Activated CD8-positive, alpha-beta memory T cell treated with anti-CD3 and anti-CD28 coated beads, Interleukin-2, amount 50 U/mL, for 24 hours (primary cell): ENCODE results near the gene PLXNC1.

Experiments
- DNase-seq: peaks from one replicate; pipeline ENCODE4 v3.0.0-alpha.2; 2020; ENCODE audit errors: extremely low read depth

PLXNC1 gene

GRCh38 chr12:94157981-94158411, 9.6 kb downstream of the PLXNC1 start:
- DNase-seq, result no peak

GRCh38 chr12:94158666-94159065, 10.3 kb downstream of the PLXNC1 start:
- no peak for DNase-seq

GRCh38 chr12:94162108-94162507, 13.7 kb downstream of the PLXNC1 start:
- no peak for DNase-seq

GRCh38 chr12:94163850-94164249, 15.5 kb downstream of the PLXNC1 start:
- DNase-seq, result no peak

GRCh38 chr12:94165138-94165537, 16.8 kb downstream of the PLXNC1 start:
- DNase-seq, result no peak

- no peak for DNase-seq
Observed at GRCh38 chr12:94165670-94166364, 17.4 kb downstream of the PLXNC1 start.

GRCh38 chr12:94167071-94167755, 18.8 kb downstream of the PLXNC1 start:
- no peak for DNase-seq

- no peak for DNase-seq
Observed at GRCh38 chr12:94167756-94168416, 19.5 kb downstream of the PLXNC1 start.

GRCh38 chr12:94169495-94169894, 21.1 kb downstream of the PLXNC1 start:
- DNase-seq, result no peak

- no peak for DNase-seq
Observed at GRCh38 chr12:94169966-94170689, 21.8 kb downstream of the PLXNC1 start.

GRCh38 chr12:94170690-94171594, 22.6 kb downstream of the PLXNC1 start:
- DNase-seq, result no peak

GRCh38 chr12:94171595-94171930, 23.2 kb downstream of the PLXNC1 start:
- DNase-seq, result no peak

GRCh38 chr12:94172031-94172430, 23.7 kb downstream of the PLXNC1 start:
- no peak for DNase-seq

GRCh38 chr12:94172973-94173372, 24.6 kb downstream of the PLXNC1 start:
- no peak for DNase-seq

- no peak for DNase-seq
Observed at GRCh38 chr12:94173660-94174265, 25.4 kb downstream of the PLXNC1 start.

- no peak for DNase-seq
Observed at GRCh38 chr12:94174576-94174975, 26.2 kb downstream of the PLXNC1 start.

- no peak for DNase-seq
Observed at GRCh38 chr12:94175763-94176668, 27.6 kb downstream of the PLXNC1 start.

GRCh38 chr12:94178054-94178453, 29.7 kb downstream of the PLXNC1 start:
- no peak for DNase-seq

- DNase-seq, result no peak
Observed at GRCh38 chr12:94178882-94179281, 30.5 kb downstream of the PLXNC1 start.

GRCh38 chr12:94179723-94180122, 31.3 kb downstream of the PLXNC1 start:
- no peak for DNase-seq
